CD8-positive, alpha-beta memory T cell (primary cell): ENCODE data around the gene GPR33. TPM values are rescaled to one million over a fixed set of nuclear protein-coding genes. Genes with fewer than 3 reads are reported as not detected.
A peak's percentile ranks its signal among the peaks of the same experiment; 100 is the strongest.

Experiments used
- CTCF ChIA-PET: fragments of 350-600 bp; sonication (Branson Sonifier 250); formaldehyde crosslinking; loops from one replicate; lab custom pipeline; 2021; ENCODE audit warnings: antibody characterized with exemption; lab: Charles Lee
- POLR2A ChIA-PET: fragments of 350-600 bp; sonication (Branson Sonifier 250); formaldehyde crosslinking; loops from one replicate; lab custom pipeline; 2021; ENCODE audit warnings: antibody characterized with exemption; lab: Charles Lee
- DNase-seq, 5 donors: peaks; one replicate each; pipeline versions ENCODE4 v3.0.0 to v3.0.0-alpha.2; 2020 to 2022; ENCODE audit warnings: mixed read lengths in 1 of 5
- H3K27ac ChIP-seq: one replicate; pipeline ENCODE4 v1.7.0; 2013; ENCODE audit warnings: low read depth, mild to moderate bottlenecking, low read length, moderate library complexity
- H3K27me3 ChIP-seq: 2 replicates; pipeline ENCODE4 v1.7.0; 2013; ENCODE audit warnings: low read length, mild to moderate bottlenecking; ENCODE audit not compliant: insufficient read depth, poor library complexity, severe bottlenecking
- H3K36me3 ChIP-seq: 2 replicates; pipeline ENCODE4 v1.7.0; 2013; ENCODE audit warnings: mild to moderate bottlenecking, low read length, moderate library complexity; ENCODE audit not compliant: insufficient read depth
- H3K4me1 ChIP-seq: 2 replicates; pipeline ENCODE4 v1.7.0; 2013; ENCODE audit warnings: mild to moderate bottlenecking, low read length, moderate library complexity; ENCODE audit not compliant: insufficient read depth
- H3K4me3 ChIP-seq: 2 replicates; pipeline ENCODE4 v1.7.0; 2013; ENCODE audit warnings: mild to moderate bottlenecking, low read length
- H3K9me3 ChIP-seq: 2 replicates; pipeline ENCODE4 v1.7.0; 2013; ENCODE audit warnings: mild to moderate bottlenecking, low read length
- H3K27ac Mint-ChIP-seq, 8 donors: one replicate each; pipeline ENCODE4 v1.8.0; 2020 to 2021; ENCODE audit warnings: mixed read lengths in 8 of 8, mild to moderate bottlenecking in 6 of 8, inconsistent platforms in 3 of 8, moderate library complexity in 3 of 8
- H3K27me3 Mint-ChIP-seq, 2 donors: one replicate each; pipeline ENCODE4 v1.8.0; 2020 to 2021; ENCODE audit warnings: mixed read lengths in 2 of 2, mild to moderate bottlenecking in 1 of 2, moderate library complexity in 1 of 2
- H3K36me3 Mint-ChIP-seq, 3 donors: one replicate each; pipeline ENCODE4 v1.8.0; 2020 to 2021; ENCODE audit warnings: mixed read lengths in 3 of 3, inconsistent platforms in 1 of 3, mild to moderate bottlenecking in 1 of 3
- H3K4me1 Mint-ChIP-seq, 3 donors: one replicate each; pipeline ENCODE4 v1.8.0; 2020 to 2021; ENCODE audit warnings: mixed read lengths in 3 of 3, inconsistent platforms in 1 of 3, mild to moderate bottlenecking in 1 of 3
- H3K4me3 Mint-ChIP-seq, 7 donors: one replicate each; pipeline ENCODE4 v1.8.0; 2020 to 2021; ENCODE audit warnings: mixed read lengths in 7 of 7, mild to moderate bottlenecking in 6 of 7, moderate library complexity in 4 of 7, inconsistent platforms in 2 of 7
- H3K9me3 Mint-ChIP-seq, 5 donors: one replicate each; pipeline ENCODE4 v1.8.0; 2020 to 2022; ENCODE audit warnings: mixed read lengths in 5 of 5, mild to moderate bottlenecking in 3 of 5, moderate library complexity in 2 of 5, inconsistent platforms in 1 of 5
- polyA plus RNA-seq: library from polyadenylated mRNA; unstranded; fragments of 300-500 nt; fragmentation: Illumina TruSeq; gene quantifications from one replicate; pipeline ENCODE4 v1.2.3, GENCODE V29; 2021
- total RNA-seq, 2 experiments: library from RNA; stranded (reverse); gene quantifications; one replicate each; pipeline ENCODE4 v1.2.3, GENCODE V29; 2021

The GPR33 gene
- total and polyA plus RNA-seq, 3 experiments from 2014 or later = not detected

DNA sequence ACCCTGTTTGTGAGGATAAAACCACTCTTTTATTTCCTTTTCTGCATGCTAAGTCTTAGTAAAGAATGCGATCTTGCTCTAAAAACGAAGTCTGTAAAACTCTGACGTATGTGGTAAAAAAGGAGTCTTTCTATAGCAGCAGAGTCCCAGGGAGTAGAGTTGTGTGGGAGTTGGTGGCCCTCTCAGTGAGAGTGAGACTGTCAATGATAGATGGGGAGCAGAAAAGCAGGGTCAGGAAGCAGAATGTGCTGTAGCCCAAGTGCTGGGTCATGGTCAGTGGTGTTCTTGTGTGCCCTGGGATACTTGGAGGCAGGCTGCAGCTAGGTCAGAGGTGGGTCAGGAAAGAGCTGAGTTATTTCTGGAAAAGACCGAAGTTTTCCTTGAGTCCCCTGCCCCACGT lies 20.3 kb upstream of the GPR33 start:
- CTCF ChIA-PET = no interaction called here
- Mint-ChIP-seq H3K9me3 (no peaks in the 10 kb centered on the region), H3K4me1 (no peaks in the 10 kb centered on the region), H3K27ac (no peak overlapping the region), H3K27me3 (peaks cover 7 to 10% of the 10 kb centered on the region in 2 donors), H3K36me3 (no peaks in the 10 kb centered on the region), H3K4me3 (no peak overlapping the region)
- H3K9me3 ChIP-seq = no peaks in the 10 kb centered on the region
- H3K4me3 ChIP-seq = no peak overlapping the region
- no peaks in the 10 kb centered on the region for H3K36me3 ChIP-seq
- no peaks in the 10 kb centered on the region for H3K4me1 ChIP-seq
- no peak overlapping the region for H3K27ac ChIP-seq
- POLR2A ChIA-PET = no interaction called here
- no peak for DNase-seq
- H3K27me3 ChIP-seq = no peaks in the 10 kb centered on the region

DNA sequence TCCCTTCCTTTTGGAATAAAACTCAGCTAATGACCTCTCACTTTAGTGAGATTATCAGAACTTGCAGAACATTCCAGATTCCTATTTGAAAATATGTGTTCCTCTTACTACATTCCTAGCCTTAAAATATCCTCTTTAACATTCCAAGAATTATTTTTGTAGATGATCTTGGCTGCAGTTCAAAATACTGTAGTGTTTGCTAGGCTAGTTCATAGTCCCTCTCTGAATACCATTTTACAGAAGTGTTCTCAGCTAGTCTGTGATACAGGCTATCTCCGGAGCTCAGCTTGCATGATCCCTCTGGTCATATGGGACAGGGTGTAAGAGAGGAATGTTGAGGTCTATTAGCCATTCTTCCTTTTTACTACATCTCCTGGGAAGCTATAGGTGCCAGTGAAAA lies 17.6 kb upstream of the GPR33 start:
- no peaks in the 10 kb centered on the region for H3K9me3 ChIP-seq
- H3K27me3 Mint-ChIP-seq = peaks cover 4 to 7% of the 10 kb centered on the region in 2 donors
- H3K36me3 Mint-ChIP-seq = no peaks in the 10 kb centered on the region
- no peaks in the 10 kb centered on the region for H3K36me3 ChIP-seq
- no peaks in the 10 kb centered on the region for H3K27me3 ChIP-seq
- no peak overlapping the region for H3K27ac Mint-ChIP-seq
- POLR2A ChIA-PET = no interaction called here
- H3K4me3 Mint-ChIP-seq = no peak overlapping the region
- H3K4me3 ChIP-seq = no peak overlapping the region
- CTCF ChIA-PET = no interaction called here
- H3K4me1 Mint-ChIP-seq = no peaks in the 10 kb centered on the region
- H3K9me3 Mint-ChIP-seq = no peaks in the 10 kb centered on the region
- H3K27ac ChIP-seq = no peak overlapping the region
- H3K4me1 ChIP-seq = no peaks in the 10 kb centered on the region
- DNase-seq = no peak

DNA sequence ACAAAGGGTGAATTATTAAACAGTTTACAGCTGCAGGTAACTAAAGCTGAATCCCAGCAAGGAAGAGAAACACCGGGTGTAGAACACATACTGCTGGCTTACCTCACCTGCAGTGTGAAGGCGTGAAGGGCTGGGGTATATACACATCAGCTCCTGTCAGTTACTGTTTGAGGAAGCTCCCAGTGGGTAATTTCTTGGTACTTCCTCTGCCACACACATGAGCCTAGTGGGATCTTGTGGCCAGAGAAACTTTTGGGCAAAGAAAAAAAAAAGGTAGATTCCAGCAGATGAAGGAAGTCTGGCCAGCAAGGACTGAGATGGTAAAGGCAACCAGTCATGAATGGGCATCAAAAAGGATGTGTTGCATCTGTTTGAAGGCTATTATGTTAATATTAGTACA lies 14.0 kb upstream of the GPR33 start:
- H3K27ac Mint-ChIP-seq = no peak overlapping the region
- no peak overlapping the region for H3K4me3 ChIP-seq
- ChIA-PET CTCF (no interaction called here), POLR2A (no interaction called here)
- no peaks in the 10 kb centered on the region for H3K4me1 Mint-ChIP-seq
- no peak overlapping the region for H3K27ac ChIP-seq
- H3K9me3 ChIP-seq = no peaks in the 10 kb centered on the region
- no peaks in the 10 kb centered on the region for H3K27me3 ChIP-seq
- DNase-seq = no peak
- H3K27me3 Mint-ChIP-seq = peaks cover 0 to 2% of the 10 kb centered on the region in 2 donors
- H3K36me3 ChIP-seq = no peaks in the 10 kb centered on the region
- no peaks in the 10 kb centered on the region for H3K4me1 ChIP-seq
- H3K36me3 Mint-ChIP-seq = no peaks in the 10 kb centered on the region
- no peak overlapping the region for H3K4me3 Mint-ChIP-seq
- no peaks in the 10 kb centered on the region for H3K9me3 Mint-ChIP-seq

DNA sequence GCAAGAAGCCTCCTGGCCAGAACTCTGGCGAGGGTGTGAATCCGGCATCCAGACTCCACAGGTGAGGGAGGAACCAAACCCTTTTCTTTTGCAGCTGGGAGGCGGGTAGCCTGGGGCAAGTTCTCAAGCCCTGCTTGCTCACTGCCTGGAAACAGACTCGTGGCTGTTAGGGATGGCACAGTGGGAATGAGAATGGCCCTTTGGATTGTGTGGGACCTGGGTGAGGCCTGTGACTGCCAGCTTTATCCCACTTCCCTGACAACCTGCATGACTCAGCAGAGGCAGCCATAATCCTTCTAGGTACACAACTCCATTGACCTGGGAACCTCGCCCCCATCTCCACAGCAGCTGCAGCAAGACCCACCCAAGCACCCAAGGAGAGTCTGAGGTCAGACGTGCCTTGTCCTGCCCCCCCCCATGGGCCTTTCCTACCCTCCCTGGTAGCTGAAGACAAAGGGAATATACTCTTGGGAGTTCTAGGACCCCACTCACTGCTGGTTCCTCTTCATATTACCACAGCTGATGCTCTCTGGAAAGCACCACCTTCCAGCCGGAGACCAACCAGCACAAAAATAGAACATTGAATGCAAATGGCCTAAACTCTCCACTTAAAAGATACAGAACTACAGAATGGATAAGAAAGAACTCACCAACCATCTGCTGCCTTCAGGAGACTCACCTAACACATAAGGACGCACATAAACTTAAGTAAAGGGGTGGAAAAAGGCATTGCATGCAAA lies 5.1 kb upstream of the GPR33 start:
- no peak overlapping the region for H3K4me3 ChIP-seq
- no peaks in the 10 kb centered on the region for H3K4me1 ChIP-seq
- POLR2A ChIA-PET = no interaction called here
- Mint-ChIP-seq H3K4me1 (no peaks in the 10 kb centered on the region), H3K4me3 (no peak overlapping the region), H3K27me3 (peaks cover 7 to 34% of the 10 kb centered on the region in 2 donors), H3K36me3 (no peaks in the 10 kb centered on the region), H3K27ac (no peak overlapping the region), H3K9me3 (no peaks in the 10 kb centered on the region)
- CTCF ChIA-PET = no interaction called here
- no peaks in the 10 kb centered on the region for H3K36me3 ChIP-seq
- no peak for DNase-seq
- no peak overlapping the region for H3K27ac ChIP-seq
- H3K9me3 ChIP-seq = no peaks in the 10 kb centered on the region
- no peaks in the 10 kb centered on the region for H3K27me3 ChIP-seq

DNA sequence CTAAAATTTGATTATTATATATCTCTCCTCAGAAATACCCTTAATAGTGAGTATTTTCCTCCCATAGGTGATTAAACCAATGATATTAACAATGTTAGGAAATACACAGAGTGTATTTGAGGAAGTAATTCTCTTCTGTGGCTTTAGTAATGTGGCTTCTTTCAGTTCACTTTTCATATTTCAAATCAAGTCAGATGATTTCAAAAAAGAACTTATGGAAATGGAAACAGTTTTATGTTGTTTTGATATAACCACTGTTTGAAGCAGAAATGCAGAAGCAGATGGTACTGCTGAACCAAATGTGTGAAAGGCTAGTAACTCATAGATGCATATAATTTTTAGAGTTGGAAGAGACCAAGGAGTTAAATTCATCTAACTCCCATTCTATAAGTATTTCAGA lies 1.9 kb upstream of the GPR33 start:
- Mint-ChIP-seq H3K4me3 (no peak overlapping the region), H3K4me1 (no peaks in the 10 kb centered on the region), H3K9me3 (no peaks in the 10 kb centered on the region), H3K27ac (no peak overlapping the region), H3K36me3 (no peaks in the 10 kb centered on the region), H3K27me3 (peaks cover 6 to 31% of the 10 kb centered on the region in 2 donors)
- H3K36me3 ChIP-seq = no peaks in the 10 kb centered on the region
- H3K27me3 ChIP-seq = no peaks in the 10 kb centered on the region
- no peak overlapping the region for H3K27ac ChIP-seq
- ChIA-PET CTCF (no interaction called here), POLR2A (no interaction called here)
- no peak overlapping the region for H3K4me3 ChIP-seq
- DNase-seq = no peak
- H3K9me3 ChIP-seq = no peaks in the 10 kb centered on the region
- no peaks in the 10 kb centered on the region for H3K4me1 ChIP-seq

DNA sequence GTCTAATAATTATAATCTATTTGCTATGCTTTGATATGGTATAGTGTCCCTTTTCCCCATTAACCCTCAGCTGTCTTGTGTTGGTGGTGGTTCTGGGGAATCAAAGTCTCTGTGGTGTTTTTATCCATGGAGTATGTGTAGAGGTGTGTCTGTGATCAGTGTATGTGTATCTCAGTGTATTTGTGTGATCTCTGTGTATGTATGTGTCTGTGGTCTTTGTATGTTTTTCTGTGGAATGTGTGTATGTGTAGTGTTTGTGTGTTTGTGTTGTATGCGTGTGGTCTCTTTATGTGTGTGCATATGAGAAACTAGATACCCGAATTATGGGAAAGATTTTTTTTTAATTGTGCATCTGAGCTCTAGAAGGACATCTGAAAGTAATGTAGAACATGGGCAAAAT lies 1.1 kb downstream of the GPR33 start:
- no peak overlapping the region for H3K4me3 ChIP-seq
- no peak overlapping the region for H3K27ac ChIP-seq
- Mint-ChIP-seq H3K9me3 (no peaks in the 10 kb centered on the region), H3K27ac (peak overlapping the region in 1 of 8 donors; percentile 0), H3K27me3 (peaks cover 4 to 14% of the 10 kb centered on the region in 2 donors), H3K4me3 (no peak overlapping the region), H3K4me1 (no peaks in the 10 kb centered on the region), H3K36me3 (no peaks in the 10 kb centered on the region)
- no peak for DNase-seq
- no peaks in the 10 kb centered on the region for H3K36me3 ChIP-seq
- ChIA-PET POLR2A (no interaction called here), CTCF (interaction anchor here (0.6 kb wide), 1 partner anchor 38 kb away, joined by 5 read pairs; no protein-coding TSS in a partner anchor)
- H3K27me3 ChIP-seq = no peaks in the 10 kb centered on the region
- no peaks in the 10 kb centered on the region for H3K4me1 ChIP-seq
- H3K9me3 ChIP-seq = no peaks in the 10 kb centered on the region

DNA sequence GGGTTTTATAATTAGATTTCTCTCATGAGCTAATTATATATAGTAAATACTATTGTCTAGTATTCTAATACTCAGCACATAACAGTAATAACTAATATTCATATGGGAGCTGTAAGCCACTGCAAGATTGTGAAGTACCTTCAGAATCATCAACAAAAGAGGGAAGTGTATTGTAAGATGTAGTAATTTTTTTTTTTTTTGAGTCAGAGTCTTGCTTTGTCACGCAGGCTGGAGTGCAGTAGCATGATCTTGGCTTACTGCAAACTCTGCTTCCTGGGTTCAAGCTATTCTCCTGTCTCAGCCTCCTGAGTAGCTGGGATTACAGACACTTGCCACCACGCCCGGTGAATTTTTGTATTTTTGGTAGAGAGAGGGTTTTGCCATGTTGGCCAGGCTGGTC lies 3.1 kb downstream of the GPR33 start:
- H3K36me3 Mint-ChIP-seq = no peaks in the 10 kb centered on the region
- H3K4me1 ChIP-seq = no peaks in the 10 kb centered on the region
- no peaks in the 10 kb centered on the region for H3K27me3 ChIP-seq
- no peak for DNase-seq
- no peaks in the 10 kb centered on the region for H3K4me1 Mint-ChIP-seq
- H3K9me3 Mint-ChIP-seq = no peaks in the 10 kb centered on the region
- no peaks in the 10 kb centered on the region for H3K9me3 ChIP-seq
- no peak overlapping the region for H3K4me3 ChIP-seq
- H3K27me3 Mint-ChIP-seq = peaks cover 4 to 18% of the 10 kb centered on the region in 2 donors
- H3K27ac Mint-ChIP-seq = no peak overlapping the region
- POLR2A ChIA-PET = no interaction called here
- H3K4me3 Mint-ChIP-seq = no peak overlapping the region
- H3K36me3 ChIP-seq = no peaks in the 10 kb centered on the region
- CTCF ChIA-PET = interaction anchor here (0.7 kb wide), 1 partner anchor 113 kb away, joined by 3 read pairs; no protein-coding TSS in a partner anchor
- no peak overlapping the region for H3K27ac ChIP-seq

DNA sequence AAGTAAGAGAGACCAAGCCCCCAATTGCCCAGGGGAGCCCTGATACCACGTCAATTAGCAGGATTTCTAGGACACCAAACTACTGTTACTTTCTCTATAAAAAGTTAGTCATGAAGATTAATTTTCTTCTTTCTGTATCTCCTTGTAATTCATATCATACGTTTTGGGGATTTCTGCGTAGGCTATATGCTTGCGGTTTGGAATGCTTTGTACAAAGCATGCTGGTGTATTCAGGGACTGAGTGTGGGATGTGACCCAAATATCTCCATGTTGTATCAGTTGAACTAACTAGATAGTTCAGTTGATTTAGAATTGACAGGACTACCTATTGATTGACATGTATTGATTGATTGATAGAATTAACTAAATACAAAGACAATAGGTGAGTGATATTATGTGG lies 7.7 kb downstream of the GPR33 start:
- Histone ChIP-seq H3K36me3 (no peaks in the 10 kb centered on the region), H3K9me3 (no peaks in the 10 kb centered on the region), H3K27ac (no peak overlapping the region), H3K27me3 (no peaks in the 10 kb centered on the region), H3K4me3 (no peak overlapping the region), H3K4me1 (no peaks in the 10 kb centered on the region)
- Mint-ChIP-seq H3K36me3 (no peaks in the 10 kb centered on the region), H3K27ac (no peak overlapping the region), H3K4me3 (no peak overlapping the region), H3K4me1 (no peaks in the 10 kb centered on the region), H3K27me3 (peaks cover 7 to 44% of the 10 kb centered on the region in 2 donors), H3K9me3 (no peaks in the 10 kb centered on the region)
- CTCF ChIA-PET = no interaction called here
- no peak for DNase-seq
- POLR2A ChIA-PET = no interaction called here
